Stimulated activated CD4-positive, alpha-beta T cell treated with anti-CD3 and anti-CD28 coated beads, TNF-alpha, amount 100 ng/mL, for 4 hours (primary cell): ENCODE results near the gene RTN3.
A peak's percentile ranks its signal among the peaks of the same experiment; 100 is the strongest.
"Not testable (repeated sequence)": the region's sequence is repeated elsewhere in the genome, so short reads cannot be mapped to it uniquely, and the experiment has no call there.

ENCODE experiments used
- DNase-seq, 3 experiments: peaks; one replicate each; pipeline ENCODE4 v3.0.0-alpha.2; 2020; ENCODE audit warnings: low read depth in 3 of 3

The RTN3 gene

GRCh38 chr11:63768237-63769041 lies 87.1 kb downstream of the RTN3 start, which contains the start of gene ZFTA:
Gene ZFTA (minus strand): TSS chr11:63768775. CDS start chr11:63768622, 153 bp downstream.
- peak; percentile 30 to 51 (median 35) for DNase-seq

- DNase-seq: peak; percentile 7 to 28 (median 22)
Measured at GRCh38 chr11:63769042-63769713, 87.9 kb downstream of the RTN3 start.

- no peak for DNase-seq
Measured at GRCh38 chr11:63769714-63770455, 88.6 kb downstream of the RTN3 start.

- DNase-seq: no peak
Measured at GRCh38 chr11:63770763-63771162, 89.5 kb downstream of the RTN3 start.

GRCh38 chr11:63771741-63772318 lies 90.5 kb downstream of the RTN3 start:
- DNase-seq: not testable (repeated sequence)

GRCh38 chr11:63775191-63775590 lies 93.9 kb downstream of the RTN3 start:
- no peak for DNase-seq

- no peak for DNase-seq
Measured at GRCh38 chr11:63779039-63779438, 97.7 kb downstream of the RTN3 start.

GRCh38 chr11:63782749-63783148 lies 101.4 kb downstream of the RTN3 start:
- DNase-seq: no peak

- DNase-seq: no peak
Measured at GRCh38 chr11:63783925-63784592, 102.8 kb downstream of the RTN3 start.

GRCh38 chr11:63785823-63786222 lies 104.5 kb downstream of the RTN3 start:
- no peak for DNase-seq

GRCh38 chr11:63791495-63792167 lies 110.3 kb downstream of the RTN3 start:
- DNase-seq: no peak

- no peak for DNase-seq
Measured at GRCh38 chr11:63793161-63793560, 111.9 kb downstream of the RTN3 start.

GRCh38 chr11:63795066-63795465 lies 113.8 kb downstream of the RTN3 start:
- DNase-seq: no peak

GRCh38 chr11:63800921-63801320 lies 119.6 kb downstream of the RTN3 start:
- DNase-seq: no peak

- no peak for DNase-seq
Measured at GRCh38 chr11:63802637-63803414, 121.5 kb downstream of the RTN3 start.

GRCh38 chr11:63804259-63804658 lies 123.0 kb downstream of the RTN3 start:
- no peak for DNase-seq

- DNase-seq: no peak
Measured at GRCh38 chr11:63805844-63806415, 124.6 kb downstream of the RTN3 start.
